Brain microvascular endothelial cell (primary cell): ENCODE results near the gene DYNLRB1.
A peak's percentile ranks its signal among the peaks of the same experiment; 100 is the strongest.

ENCODE experiments used
- DNase-seq: peaks from one replicate; pipeline ENCODE4 v3.0.0-alpha.2; 2020
- H3K27ac ChIP-seq: fragments of 250-450 bp; sonication (Bioruptor Pico); 2 replicates; pipeline ENCODE4 v1.5.1; 2020; ENCODE audit warnings: mild to moderate bottlenecking, moderate library complexity
- H3K27me3 ChIP-seq: fragments of 250-450 bp; sonication (Bioruptor Pico); replicated peaks from 2 replicates; pipeline ENCODE4 v1.5.1; 2020; ENCODE audit warnings: mild to moderate bottlenecking
- H3K36me3 ChIP-seq: fragments of 250-450 bp; sonication (Bioruptor Pico); replicated peaks from 2 replicates; pipeline ENCODE4 v1.5.1; 2020; ENCODE audit warnings: mild to moderate bottlenecking
- H3K4me3 ChIP-seq: 2 replicates; pipeline ENCODE4 v1.5.1; 2011; ENCODE audit warnings: low read depth, mild to moderate bottlenecking, control low read depth, low read length, moderate library complexity
- CTCF ChIP-seq: IDR thresholded peaks from 2 replicates; pipeline ENCODE4 v1.5.1; 2011; ENCODE audit warnings: low read depth, mild to moderate bottlenecking, moderate library complexity, low read length, control low read depth, inconsistent platforms; ENCODE audit errors: missing control alignments
- in situ Hi-C: cut with HindIII; loops from 2 replicates; pipeline ENCODE4 v1.10.0; 2017; ENCODE audit warnings: low sequenced_read_pairs, low pct_ligation_motif_present

The DYNLRB1 gene

GRCh38 chr20:34558320-34559218 lies 42.3 kb downstream of the DYNLRB1 start, which contains the start of gene MAP1LC3A:
Gene MAP1LC3A, plus strand, starts transcription at chr20:34558718. Its CDS starts 151 bp downstream, at chr20:34558869.
- Histone ChIP-seq H3K36me3 (no peaks in the 10 kb centered on the region), H3K27me3 (no peaks in the 10 kb centered on the region), H3K27ac (peak within 1 kb of the TSS; percentile 76), H3K4me3 (peak within 1 kb of the TSS; percentile 71)
- peak; percentile 88 for DNase-seq
- in situ Hi-C loops, result no loop called here
- TF ChIP-seq CTCF, result no peak

GRCh38 chr20:34559311-34560140 lies 43.3 kb downstream of the DYNLRB1 start:
- DNase-seq, result no peak
- Histone ChIP-seq H3K27ac (no peak overlapping the region), H3K36me3 (no peaks in the 10 kb centered on the region), H3K4me3 (peak overlapping the region; percentile 71), H3K27me3 (no peaks in the 10 kb centered on the region)
- in situ Hi-C loops, result no loop called here
- no peak for TF ChIP-seq CTCF

- Histone ChIP-seq H3K27ac (no peak overlapping the region), H3K4me3 (no peak overlapping the region), H3K27me3 (no peaks in the 10 kb centered on the region), H3K36me3 (no peaks in the 10 kb centered on the region)
- in situ Hi-C loops, result no loop called here
- TF ChIP-seq CTCF, result no peak
- no peak for DNase-seq
These were observed 43.9 kb downstream of the DYNLRB1 start for GRCh38 chr20:34560141-34560523.

GRCh38 chr20:34560614-34561013 lies 44.4 kb downstream of the DYNLRB1 start:
- DNase-seq, result no peak
- in situ Hi-C loops, result no loop called here
- H3K4me3 ChIP-seq, result no peak overlapping the region
- H3K36me3 ChIP-seq, result no peaks in the 10 kb centered on the region
- H3K27me3 ChIP-seq, result no peaks in the 10 kb centered on the region
- no peak for TF ChIP-seq CTCF
- no peak overlapping the region for H3K27ac ChIP-seq

GRCh38 chr20:34561661-34562060 lies 45.4 kb downstream of the DYNLRB1 start:
- no peaks in the 10 kb centered on the region for H3K27me3 ChIP-seq
- DNase-seq, result no peak
- no peak overlapping the region for H3K4me3 ChIP-seq
- TF ChIP-seq CTCF, result no peak
- no peak overlapping the region for H3K27ac ChIP-seq
- in situ Hi-C loops, result no loop called here
- no peaks in the 10 kb centered on the region for H3K36me3 ChIP-seq
